ENCODE results near the gene PAK5. TPM values are rescaled to one million over a fixed set of nuclear protein-coding genes. Genes with fewer than 3 reads are reported as not detected.

PAK5 gene
- total RNA-seq, 2 donors from 2014 or later, result 0.22 to 0.42 TPM

GRCh38 chr20:9668381-9668780 lies 170.5 kb downstream of the PAK5 start:
- 72 to 79% methylated on average over 4 of the region's 4 CpGs for WGBS, 2 experiments (ENCODE audit: insufficient coverage in 1 of 2, insufficient read length in 1 of 2)
- DNase-seq, result no peak
- no peaks in the 10 kb centered on the region for H3K4me1 ChIP-seq (ENCODE audit: control insufficient read depth, insufficient read depth, low read length)
- no peaks in the 10 kb centered on the region for H3K4me1 Mint-ChIP-seq
- H3K9me3 Mint-ChIP-seq, result peaks cover 2% of the 10 kb centered on the region
- no peak overlapping the region for H3K9ac ChIP-seq (ENCODE audit: extremely low read depth, low read length, poor library complexity, severe bottlenecking)
- no peaks in the 10 kb centered on the region for H3K9me3 ChIP-seq (ENCODE audit: control insufficient read depth, low read length)
- no peak overlapping the region for H3K27ac ChIP-seq (ENCODE audit: low read depth, low read length)
- H3K27me3 Mint-ChIP-seq (ENCODE audit: insufficient read depth), result no peaks in the 10 kb centered on the region
- H3K27ac Mint-ChIP-seq, result no peak overlapping the region
- no peak for TF ChIP-seq CTCF (conservative IDR thresholded peaks at IDR 0.05)
- H3K27me3 ChIP-seq (ENCODE audit: control insufficient read depth, insufficient read depth, low read length, poor library complexity, severe bottlenecking), result no peaks in the 10 kb centered on the region
- no peak overlapping the region for H3K4me3 Mint-ChIP-seq
- no peak overlapping the region for H3K4me3 ChIP-seq (ENCODE audit: low read length)
- no peaks in the 10 kb centered on the region for H3K36me3 ChIP-seq (ENCODE audit: control insufficient read depth, insufficient read depth, low read length)
- H3K36me3 Mint-ChIP-seq (ENCODE audit: low read depth), result no peaks in the 10 kb centered on the region

GRCh38 chr20:9663423-9663822 lies 175.5 kb downstream of the PAK5 start:
- Mint-ChIP-seq H3K9me3 (no peaks in the 10 kb centered on the region), H3K27me3 (ENCODE audit: insufficient read depth) (no peaks in the 10 kb centered on the region), H3K4me1 (no peaks in the 10 kb centered on the region), H3K27ac (no peak overlapping the region), H3K36me3 (ENCODE audit: low read depth) (no peaks in the 10 kb centered on the region), H3K4me3 (no peak overlapping the region)
- no peak for DNase-seq
- no peak for TF ChIP-seq CTCF (conservative IDR thresholded peaks at IDR 0.05)
- Histone ChIP-seq H3K4me1 (ENCODE audit: control insufficient read depth, insufficient read depth, low read length) (no peaks in the 10 kb centered on the region), H3K9ac (ENCODE audit: extremely low read depth, low read length, poor library complexity, severe bottlenecking) (no peak overlapping the region), H3K27ac (ENCODE audit: low read depth, low read length) (no peak overlapping the region), H3K36me3 (ENCODE audit: control insufficient read depth, insufficient read depth, low read length) (no peaks in the 10 kb centered on the region), H3K9me3 (ENCODE audit: control insufficient read depth, low read length) (no peaks in the 10 kb centered on the region), H3K27me3 (ENCODE audit: control insufficient read depth, insufficient read depth, low read length, poor library complexity, severe bottlenecking) (no peaks in the 10 kb centered on the region), H3K4me3 (ENCODE audit: low read length) (no peak overlapping the region)
- 63 to 82% methylated on average over 1 of the region's 3 CpGs for WGBS, 2 experiments (ENCODE audit: insufficient coverage in 1 of 2, insufficient read length in 1 of 2)

DNA sequence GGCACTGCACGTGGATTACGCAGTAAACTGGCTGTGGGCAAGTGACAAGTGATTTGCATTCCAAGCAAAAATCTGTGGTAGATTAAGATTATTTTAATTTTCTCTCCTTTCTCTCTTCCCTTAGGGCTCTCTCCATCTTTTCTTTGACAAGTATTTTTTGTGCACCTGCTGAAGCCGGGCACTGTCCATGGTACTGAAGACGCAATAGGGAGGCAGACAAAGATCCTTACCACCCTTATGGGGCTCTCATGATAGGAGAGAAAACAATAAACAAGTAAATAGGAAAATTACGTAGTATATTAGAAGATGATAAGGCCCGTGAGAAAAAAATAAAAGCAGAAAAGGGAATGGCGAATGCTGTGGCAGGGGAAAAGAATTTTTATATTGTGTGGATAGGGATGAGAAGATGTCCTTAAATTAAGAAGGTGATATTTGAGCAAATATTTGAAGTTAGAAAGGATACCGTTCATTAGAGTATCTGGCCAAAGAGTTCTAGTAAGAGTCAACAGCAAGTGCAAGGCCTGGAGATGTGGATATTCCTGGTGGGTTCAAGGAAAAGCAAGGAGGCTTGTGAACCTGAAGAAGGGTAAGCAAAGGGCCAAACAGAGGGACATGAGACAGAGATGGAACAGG lies 178.5 kb downstream of the PAK5 start:
- DNase-seq, result peak; percentile 82
- H3K4me1 ChIP-seq (ENCODE audit: control insufficient read depth, insufficient read depth, low read length), result no peaks in the 10 kb centered on the region
- H3K4me3 ChIP-seq (ENCODE audit: low read length), result no peak overlapping the region
- H3K27me3 Mint-ChIP-seq (ENCODE audit: insufficient read depth), result no peaks in the 10 kb centered on the region
- H3K27ac ChIP-seq (ENCODE audit: low read depth, low read length), result no peak overlapping the region
- H3K9ac ChIP-seq (ENCODE audit: extremely low read depth, low read length, poor library complexity, severe bottlenecking), result no peak overlapping the region
- H3K36me3 ChIP-seq (ENCODE audit: control insufficient read depth, insufficient read depth, low read length), result no peaks in the 10 kb centered on the region
- WGBS, 2 experiments (ENCODE audit: insufficient coverage in 1 of 2, insufficient read length in 1 of 2), result 53 to 73% methylated on average over 4 to 8 of the region's 8 CpGs
- H3K4me1 Mint-ChIP-seq, result no peaks in the 10 kb centered on the region
- no peak overlapping the region for H3K27ac Mint-ChIP-seq
- no peak overlapping the region for H3K4me3 Mint-ChIP-seq
- TF ChIP-seq CTCF (conservative IDR thresholded peaks at IDR 0.05), result no peak
- H3K27me3 ChIP-seq (ENCODE audit: control insufficient read depth, insufficient read depth, low read length, poor library complexity, severe bottlenecking), result no peaks in the 10 kb centered on the region
- no peaks in the 10 kb centered on the region for H3K9me3 ChIP-seq (ENCODE audit: control insufficient read depth, low read length)
- no peaks in the 10 kb centered on the region for H3K36me3 Mint-ChIP-seq (ENCODE audit: low read depth)
- no peaks in the 10 kb centered on the region for H3K9me3 Mint-ChIP-seq
